IMR-90 (cell line): ENCODE data around the gene C11orf98.

Experiments used
- CEBPB ChIP-seq: IDR thresholded peaks from 2 replicates; pipeline ENCODE4 v1.6.1; 2012; ENCODE audit warnings: low read depth, low read length, improper control_type of control experiment
- CHD1 ChIP-seq: IDR thresholded peaks from 2 replicates; pipeline ENCODE4 v1.6.1; 2012; ENCODE audit warnings: low read depth, low read length, improper control_type of control experiment
- CTCF ChIP-seq: conservative IDR thresholded peaks from 2 replicates; pipeline ENCODE4 v1.5.1; 2012; ENCODE audit warnings: mild to moderate bottlenecking, low read depth, low read length, improper control_type of control experiment
- MAFK ChIP-seq: IDR thresholded peaks from 2 replicates; pipeline ENCODE4 v1.6.1; 2012; ENCODE audit warnings: low read depth, low read length, improper control_type of control experiment
- MAZ ChIP-seq: IDR thresholded peaks from 2 replicates; pipeline ENCODE4 v1.6.1; 2012; ENCODE audit warnings: low read depth, mild to moderate bottlenecking, low read length, improper control_type of control experiment, moderate library complexity, borderline replicate concordance
- POLR2A ChIP-seq: IDR thresholded peaks from 2 replicates; pipeline ENCODE4 v1.6.1; 2012; ENCODE audit warnings: mild to moderate bottlenecking, low read depth, low read length
- RAD21 ChIP-seq: IDR thresholded peaks from 2 replicates; pipeline ENCODE4 v1.6.1; 2012; ENCODE audit warnings: low read length, improper control_type of control experiment
- RFX5 ChIP-seq: IDR thresholded peaks from 2 replicates; pipeline ENCODE4 v1.8.0; 2012; ENCODE audit warnings: low read depth, mild to moderate bottlenecking, low read length, moderate library complexity
- SMC3 ChIP-seq: fragments of 150-350 bp; IDR thresholded peaks from 2 replicates; pipeline ENCODE4 v1.6.1; 2016; ENCODE audit warnings: low read depth, mild to moderate bottlenecking, antibody characterized with exemption, low read length, moderate library complexity
- TF ChIP-seq, protein P1 (sequence below): fragments of 150-350 bp; IDR thresholded peaks from 2 replicates; pipeline ENCODE4 v1.6.1; 2017; ENCODE audit warnings: mild to moderate bottlenecking, antibody characterized with exemption, low read length, low read depth

GRCh38 chr11:62702246-62702645, 37.2 kb upstream of the C11orf98 start:
- TF ChIP-seq CTCF (no peak), MAFK (no peak), SMC3 (no peak), POLR2A (no peak), CEBPB (no peak), RAD21 (no peak), MAZ (no peak), RFX5 (no peak), CHD1 (no peak)
- TF ChIP-seq, protein P1, sequence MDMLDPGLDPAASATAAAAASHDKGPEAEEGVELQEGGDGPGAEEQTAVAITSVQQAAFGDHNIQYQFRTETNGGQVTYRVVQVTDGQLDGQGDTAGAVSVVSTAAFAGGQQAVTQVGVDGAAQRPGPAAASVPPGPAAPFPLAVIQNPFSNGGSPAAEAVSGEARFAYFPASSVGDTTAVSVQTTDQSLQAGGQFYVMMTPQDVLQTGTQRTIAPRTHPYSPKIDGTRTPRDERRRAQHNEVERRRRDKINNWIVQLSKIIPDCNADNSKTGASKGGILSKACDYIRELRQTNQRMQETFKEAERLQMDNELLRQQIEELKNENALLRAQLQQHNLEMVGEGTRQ: no peak
